Coronary artery (tissue), 2 donors: Measurements from ENCODE around the gene TPP2.

ENCODE experiments used
- DNase-seq: peaks from one replicate; pipeline ENCODE4 v3.0.0-alpha.2; 2017; ENCODE audit warnings: low spot score
- H3K27ac ChIP-seq, 2 donors: fragments of 200-600 bp; sonication (generic); one replicate each; pipeline ENCODE4 v1.5.1; 2016 to 2019
- H3K4me3 ChIP-seq: fragments of 200-600 bp; sonication (generic); 2 replicates; pipeline ENCODE4 v1.5.1; 2016; ENCODE audit warnings: mild to moderate bottlenecking, moderate library complexity
- CTCF ChIP-seq: fragments of 200-600 bp; sonication (generic); IDR thresholded peaks from one replicate; pipeline ENCODE4 v1.5.1; 2019; ENCODE audit warnings: antibody characterized with exemption

Gene TPP2

GRCh38 chr13:102680133-102680717, 83.4 kb downstream of the TPP2 start:
- TF ChIP-seq CTCF: no peak
- no peak overlapping the region for H3K4me3 ChIP-seq
- no peak overlapping the region for H3K27ac ChIP-seq
- DNase-seq: no peak

GRCh38 chr13:102680842-102681740, 84.3 kb downstream of the TPP2 start:
- Histone ChIP-seq H3K4me3 (no peak overlapping the region), H3K27ac (no peak overlapping the region)
- no peak for TF ChIP-seq CTCF
- no peak for DNase-seq

- no peak for DNase-seq
- Histone ChIP-seq H3K27ac (no peak overlapping the region), H3K4me3 (no peak overlapping the region)
- no peak for TF ChIP-seq CTCF
These were observed 85.4 kb downstream of the TPP2 start for GRCh38 chr13:102682211-102682610.

- Histone ChIP-seq H3K27ac (no peak overlapping the region), H3K4me3 (no peak overlapping the region)
- no peak for TF ChIP-seq CTCF
- no peak for DNase-seq
These were observed 85.9 kb downstream of the TPP2 start for GRCh38 chr13:102682727-102683126.

GRCh38 chr13:102683637-102684036, 86.9 kb downstream of the TPP2 start:
- no peak for DNase-seq
- H3K27ac ChIP-seq: no peak overlapping the region
- H3K4me3 ChIP-seq: no peak overlapping the region
- no peak for TF ChIP-seq CTCF

- Histone ChIP-seq H3K4me3 (no peak overlapping the region), H3K27ac (no peak overlapping the region)
- no peak for DNase-seq
- no peak for TF ChIP-seq CTCF
These were observed 89.2 kb downstream of the TPP2 start for GRCh38 chr13:102686024-102686423.

- no peak for DNase-seq
- no peak overlapping the region for H3K27ac ChIP-seq
- TF ChIP-seq CTCF: no peak
- no peak overlapping the region for H3K4me3 ChIP-seq
These were observed 90.7 kb downstream of the TPP2 start for GRCh38 chr13:102687520-102687919.
